Neural progenitor cell (in vitro differentiated cells): ENCODE data around the gene MAMLD1. TPM values are rescaled to one million over a fixed set of nuclear protein-coding genes. Genes with fewer than 3 reads are reported as not detected.

ENCODE experiments used
- DNase-seq: peaks from one replicate; pipeline ENCODE4 v3.0.0-alpha.2; 2016; ENCODE audit warnings: low spot score
- H2AFZ ChIP-seq: fragments of 200-600 bp; sonication (generic); replicated peaks from 2 replicates; pipeline ENCODE4 v1.6.1; 2016; ENCODE audit warnings: antibody characterized with exemption
- H3F3A ChIP-seq: fragments of 200-600 bp; sonication (generic); 2 replicates; pipeline ENCODE4 v1.6.1; 2016; ENCODE audit warnings: antibody characterized with exemption, low read depth
- H3K27ac ChIP-seq: fragments of 200-600 bp; sonication (generic); 2 replicates; pipeline ENCODE4 v1.5.1; 2016; ENCODE audit warnings: mild to moderate bottlenecking
- H3K27me3 ChIP-seq: fragments of 200-600 bp; sonication (generic); 2 replicates; pipeline ENCODE4 v1.6.1; 2016; ENCODE audit warnings: mild to moderate bottlenecking, moderate library complexity
- H3K36me3 ChIP-seq: fragments of 200-600 bp; sonication (generic); 2 replicates; pipeline ENCODE4 v1.5.1; 2016
- H3K4me1 ChIP-seq: fragments of 200-600 bp; sonication (generic); 2 replicates; pipeline ENCODE4 v1.6.1; 2016; ENCODE audit warnings: mixed run types
- H3K4me2 ChIP-seq: fragments of 200-600 bp; sonication (generic); 2 replicates; pipeline ENCODE4 v1.6.1; 2016
- H3K4me3 ChIP-seq: fragments of 200-600 bp; sonication (generic); 2 replicates; pipeline ENCODE4 v1.5.1; 2016
- H3K79me2 ChIP-seq: fragments of 200-600 bp; sonication (generic); 2 replicates; pipeline ENCODE4 v1.6.1; 2016; ENCODE audit warnings: low read depth
- H3K9ac ChIP-seq: fragments of 200-600 bp; sonication (generic); 2 replicates; pipeline ENCODE4 v1.6.1; 2016
- H3K9me3 ChIP-seq: fragments of 200-600 bp; sonication (generic); 2 replicates; pipeline ENCODE4 v1.5.1; 2016; ENCODE audit warnings: low read depth
- H4K20me1 ChIP-seq: fragments of 200-600 bp; sonication (generic); 2 replicates; pipeline ENCODE4 v1.6.1; 2016; ENCODE audit warnings: low read depth
- H3K27ac Mint-ChIP-seq: 3 replicates; pipeline ENCODE4 v1.8.0; 2021; ENCODE audit warnings: mixed read lengths
- H3K27me3 Mint-ChIP-seq: 2 replicates; pipeline ENCODE4 v1.8.0; 2022; ENCODE audit warnings: low read depth, mild to moderate bottlenecking, inconsistent platforms, moderate library complexity, mixed read lengths; ENCODE audit not compliant: insufficient read depth
- H3K36me3 Mint-ChIP-seq: 3 replicates; pipeline ENCODE4 v1.8.0; 2021; ENCODE audit warnings: mixed read lengths
- H3K4me1 Mint-ChIP-seq: 3 replicates; pipeline ENCODE4 v1.8.0; 2021; ENCODE audit warnings: mixed read lengths
- H3K4me3 Mint-ChIP-seq: 3 replicates; pipeline ENCODE4 v1.8.0; 2021; ENCODE audit warnings: mild to moderate bottlenecking, moderate library complexity, mixed read lengths
- H3K9me3 Mint-ChIP-seq: 3 replicates; pipeline ENCODE4 v1.8.0; 2020; ENCODE audit warnings: mixed read lengths
- EZH2 ChIP-seq: fragments of 200-600 bp; sonication (generic); IDR thresholded peaks from 2 replicates; pipeline ENCODE4 v1.6.1; 2017; ENCODE audit warnings: antibody characterized with exemption, mild to moderate bottlenecking, moderate library complexity
- EZH2phosphoT487 ChIP-seq: fragments of 200-600 bp; sonication (generic); IDR thresholded peaks from 2 replicates; pipeline ENCODE4 v1.6.1; 2017; ENCODE audit warnings: antibody characterized with exemption
- total RNA-seq: library from RNA; depleted of rRNA; stranded (reverse); fragments of >200 nt; gene quantifications from 2 replicates; pipeline ENCODE4 v1.2.3, GENCODE V29; 2015; ENCODE audit warnings: low replicate concordance
- TF ChIP-seq, protein P1 (sequence below): fragments of 200-600 bp; sonication (generic); IDR thresholded peaks from 2 replicates; pipeline ENCODE4 v1.5.1; 2017; ENCODE audit warnings: antibody characterized with exemption, mild to moderate bottlenecking

Gene MAMLD1
- total RNA-seq, 1 donor from 2014 or later: not detected

DNA sequence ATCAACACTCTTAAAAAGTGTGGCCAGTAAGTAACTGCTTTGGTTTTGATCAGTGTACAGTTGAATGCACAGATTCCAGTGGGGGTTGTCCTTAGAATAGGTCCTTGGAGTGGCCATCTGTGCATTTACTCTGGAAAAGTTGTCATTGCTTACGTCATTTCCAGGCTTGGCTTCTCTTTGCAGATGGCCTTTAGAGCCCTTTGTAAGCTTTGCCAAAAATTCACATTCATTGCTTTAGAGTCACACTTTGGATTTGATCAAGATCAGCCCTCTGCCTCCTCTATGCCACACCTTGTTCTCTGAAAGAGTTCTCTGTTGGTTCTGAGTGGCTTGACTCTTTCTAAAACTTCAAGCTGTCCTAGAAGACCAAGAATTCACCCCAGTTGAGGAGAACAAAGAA is 83.9 kb downstream of the MAMLD1 start:
- Histone ChIP-seq H3K27me3 (no peaks in the 10 kb centered on the region), H4K20me1 (no peaks in the 10 kb centered on the region), H3K79me2 (no peaks in the 10 kb centered on the region), H3K9ac (no peak overlapping the region), H3K36me3 (no peaks in the 10 kb centered on the region), H3K9me3 (no peaks in the 10 kb centered on the region), H3K27ac (no peak overlapping the region), H2AFZ (no peak overlapping the region), H3K4me2 (no peak overlapping the region), H3K4me3 (no peak overlapping the region), H3F3A (peaks cover 3% of the 10 kb centered on the region), H3K4me1 (peaks cover 5% of the 10 kb centered on the region)
- H3K36me3 Mint-ChIP-seq: no peaks in the 10 kb centered on the region
- DNase-seq: no peak
- no peak overlapping the region for H3K27ac Mint-ChIP-seq
- peaks cover 9% of the 10 kb centered on the region for H3K9me3 Mint-ChIP-seq
- H3K4me3 Mint-ChIP-seq: no peak overlapping the region
- H3K4me1 Mint-ChIP-seq: peaks cover 8% of the 10 kb centered on the region
- H3K27me3 Mint-ChIP-seq: peaks cover 4% of the 10 kb centered on the region
- TF ChIP-seq EZH2phosphoT487 (no peak), EZH2 (no peak)
- TF ChIP-seq, protein P1, sequence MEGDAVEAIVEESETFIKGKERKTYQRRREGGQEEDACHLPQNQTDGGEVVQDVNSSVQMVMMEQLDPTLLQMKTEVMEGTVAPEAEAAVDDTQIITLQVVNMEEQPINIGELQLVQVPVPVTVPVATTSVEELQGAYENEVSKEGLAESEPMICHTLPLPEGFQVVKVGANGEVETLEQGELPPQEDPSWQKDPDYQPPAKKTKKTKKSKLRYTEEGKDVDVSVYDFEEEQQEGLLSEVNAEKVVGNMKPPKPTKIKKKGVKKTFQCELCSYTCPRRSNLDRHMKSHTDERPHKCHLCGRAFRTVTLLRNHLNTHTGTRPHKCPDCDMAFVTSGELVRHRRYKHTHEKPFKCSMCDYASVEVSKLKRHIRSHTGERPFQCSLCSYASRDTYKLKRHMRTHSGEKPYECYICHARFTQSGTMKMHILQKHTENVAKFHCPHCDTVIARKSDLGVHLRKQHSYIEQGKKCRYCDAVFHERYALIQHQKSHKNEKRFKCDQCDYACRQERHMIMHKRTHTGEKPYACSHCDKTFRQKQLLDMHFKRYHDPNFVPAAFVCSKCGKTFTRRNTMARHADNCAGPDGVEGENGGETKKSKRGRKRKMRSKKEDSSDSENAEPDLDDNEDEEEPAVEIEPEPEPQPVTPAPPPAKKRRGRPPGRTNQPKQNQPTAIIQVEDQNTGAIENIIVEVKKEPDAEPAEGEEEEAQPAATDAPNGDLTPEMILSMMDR: no peak

DNA sequence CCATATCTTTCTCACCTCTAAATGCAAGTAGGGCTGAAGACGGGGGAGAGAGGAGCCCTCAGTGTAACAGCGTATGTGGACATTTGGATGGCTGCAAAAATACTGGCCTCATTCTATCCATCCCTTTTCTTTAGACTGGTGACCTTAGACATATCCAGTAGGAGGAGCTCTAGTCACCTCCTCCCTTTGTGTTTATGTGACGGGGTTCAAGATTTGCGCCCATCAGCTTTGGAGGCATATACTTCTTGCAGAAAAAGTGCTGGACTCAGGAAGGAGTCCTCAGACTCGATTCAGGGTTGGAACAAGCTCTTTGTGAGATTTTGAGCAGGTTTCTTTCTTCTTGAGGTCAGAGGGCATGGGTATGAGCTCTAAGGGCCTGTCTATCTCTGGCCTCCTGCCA is 86.2 kb downstream of the MAMLD1 start:
- no peak for DNase-seq
- no peak overlapping the region for H3K4me3 ChIP-seq
- H3K79me2 ChIP-seq: no peaks in the 10 kb centered on the region
- no peaks in the 10 kb centered on the region for H3K9me3 ChIP-seq
- no peak overlapping the region for H3K9ac ChIP-seq
- H3K4me1 Mint-ChIP-seq: peaks cover 8% of the 10 kb centered on the region
- H3K27ac Mint-ChIP-seq: no peak overlapping the region
- H3K27me3 Mint-ChIP-seq: peaks cover 4% of the 10 kb centered on the region
- H2AFZ ChIP-seq: no peak overlapping the region
- H3K27ac ChIP-seq: no peak overlapping the region
- peaks cover 5% of the 10 kb centered on the region for H3K9me3 Mint-ChIP-seq
- H3K4me1 ChIP-seq: peaks cover 5% of the 10 kb centered on the region
- H3K36me3 ChIP-seq: no peaks in the 10 kb centered on the region
- H3K4me2 ChIP-seq: no peak overlapping the region
- H3F3A ChIP-seq: peaks cover 3% of the 10 kb centered on the region
- no peak for TF ChIP-seq EZH2
- TF ChIP-seq EZH2phosphoT487: no peak
- TF ChIP-seq, protein P1: peak; percentile 28
- H3K36me3 Mint-ChIP-seq: no peaks in the 10 kb centered on the region
- H3K27me3 ChIP-seq: no peaks in the 10 kb centered on the region
- H4K20me1 ChIP-seq: no peaks in the 10 kb centered on the region
- H3K4me3 Mint-ChIP-seq: no peak overlapping the region

DNA sequence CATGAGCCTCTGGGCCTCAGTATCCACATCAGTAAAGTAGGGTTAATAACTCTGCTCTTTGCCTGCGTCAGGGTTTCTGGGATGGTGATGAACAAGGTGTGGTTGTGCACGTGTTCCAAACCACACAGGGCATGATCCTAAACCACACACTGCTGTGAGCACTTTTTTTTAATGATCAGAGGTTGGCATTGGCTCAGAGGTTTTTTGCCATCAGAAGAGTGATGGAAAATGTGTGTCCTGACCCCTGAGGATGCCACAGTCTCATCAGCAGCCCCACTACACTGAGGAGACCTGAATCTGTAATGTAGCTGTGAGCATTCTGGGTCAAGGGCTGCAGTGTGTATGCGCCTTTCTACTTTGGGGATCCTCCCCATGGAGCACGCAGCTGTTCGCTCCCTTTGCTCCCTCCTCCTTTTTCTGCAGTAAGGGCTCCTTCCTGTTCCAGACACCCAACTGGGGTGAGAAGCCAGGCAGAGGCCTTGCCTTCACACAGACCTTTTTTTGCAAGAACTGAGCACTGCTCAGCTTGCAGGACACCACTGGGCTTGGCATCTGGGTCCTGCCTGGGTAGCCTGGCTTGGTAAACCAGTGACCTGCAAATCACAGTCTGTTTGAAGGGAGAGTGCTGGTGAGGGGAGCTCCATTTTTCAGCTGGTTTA is 87.5 kb downstream of the MAMLD1 start:
- Histone ChIP-seq H3K4me1 (peaks cover 5% of the 10 kb centered on the region), H3K9me3 (no peaks in the 10 kb centered on the region), H3K79me2 (no peaks in the 10 kb centered on the region), H4K20me1 (no peaks in the 10 kb centered on the region), H3K4me2 (no peak overlapping the region), H3K9ac (no peak overlapping the region), H3K27ac (no peak overlapping the region), H3K36me3 (no peaks in the 10 kb centered on the region), H3F3A (peaks cover 3% of the 10 kb centered on the region), H3K27me3 (no peaks in the 10 kb centered on the region), H2AFZ (no peak overlapping the region), H3K4me3 (no peak overlapping the region)
- DNase-seq: no peak
- H3K4me3 Mint-ChIP-seq: no peak overlapping the region
- TF ChIP-seq, protein P1: no peak
- TF ChIP-seq EZH2 (no peak), EZH2phosphoT487 (no peak)
- no peaks in the 10 kb centered on the region for H3K36me3 Mint-ChIP-seq
- H3K27ac Mint-ChIP-seq: no peak overlapping the region
- peaks cover 7% of the 10 kb centered on the region for H3K4me1 Mint-ChIP-seq
- H3K9me3 Mint-ChIP-seq: peaks cover 5% of the 10 kb centered on the region
- peaks cover 3% of the 10 kb centered on the region for H3K27me3 Mint-ChIP-seq
